ENCODE data around the gene OR5B21.

Gene OR5B21

GRCh38 chr11:58493676-58494075 is 14.2 kb downstream of the OR5B21 start:
- DNase-seq (ENCODE audit: low read depth in 2 of 2): no peak

- no peak for DNase-seq (ENCODE audit: low read depth in 2 of 2)
These were observed 17.1 kb downstream of the OR5B21 start for GRCh38 chr11:58490827-58491226.

- DNase-seq (ENCODE audit: low read depth in 2 of 2): no peak
These were observed 20.7 kb downstream of the OR5B21 start for GRCh38 chr11:58487170-58487569.

DNA sequence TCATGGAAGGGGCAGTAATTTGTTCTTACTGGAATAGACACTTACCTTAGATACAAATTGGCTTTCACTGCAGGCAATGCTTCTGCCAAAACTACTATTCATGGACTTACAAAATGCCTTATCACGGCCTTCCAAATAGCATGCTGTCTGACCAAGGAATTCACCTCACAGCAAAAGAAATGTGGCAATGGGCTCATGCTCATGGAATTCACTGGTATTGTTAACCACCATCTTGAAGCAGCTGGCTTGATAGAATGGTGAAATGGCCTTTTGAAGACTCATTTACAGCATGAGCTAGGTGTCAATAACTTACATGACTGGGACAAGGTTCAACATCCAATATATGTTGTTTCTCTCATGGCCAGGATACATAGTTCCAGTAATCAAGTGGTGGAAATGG is 21.9 kb downstream of the OR5B21 start:
- DNase-seq (ENCODE audit: low read depth in 2 of 2): no peak

GRCh38 chr11:58471892-58472291 is 36.0 kb downstream of the OR5B21 start:
- no peak for DNase-seq (ENCODE audit: low read depth in 2 of 2)

DNA sequence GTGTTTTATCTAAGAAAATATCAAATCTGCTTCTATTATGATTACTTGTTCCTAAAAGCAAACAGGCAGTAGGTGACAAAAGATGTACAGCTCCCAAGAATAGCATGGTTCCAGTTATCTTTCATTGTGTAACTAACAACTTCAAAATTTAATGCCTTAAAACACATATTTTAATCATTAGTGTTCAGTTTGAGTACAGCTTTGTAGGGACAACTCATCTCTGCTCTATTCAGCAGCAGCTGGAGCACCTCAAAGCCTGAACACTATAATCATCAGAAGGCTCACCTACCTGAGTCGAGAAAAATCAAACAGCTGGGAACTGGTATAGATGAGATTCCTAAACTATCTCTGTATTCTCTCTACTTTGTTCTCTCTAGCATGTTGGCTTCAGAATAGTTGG is 41.6 kb downstream of the OR5B21 start:
- DNase-seq (ENCODE audit: low read depth in 2 of 2): no peak

- no peak for DNase-seq (ENCODE audit: low read depth in 2 of 2)
These were observed 42.2 kb downstream of the OR5B21 start for GRCh38 chr11:58465690-58466089.
